ENCODE results near the gene CDKAL1.

DNA sequence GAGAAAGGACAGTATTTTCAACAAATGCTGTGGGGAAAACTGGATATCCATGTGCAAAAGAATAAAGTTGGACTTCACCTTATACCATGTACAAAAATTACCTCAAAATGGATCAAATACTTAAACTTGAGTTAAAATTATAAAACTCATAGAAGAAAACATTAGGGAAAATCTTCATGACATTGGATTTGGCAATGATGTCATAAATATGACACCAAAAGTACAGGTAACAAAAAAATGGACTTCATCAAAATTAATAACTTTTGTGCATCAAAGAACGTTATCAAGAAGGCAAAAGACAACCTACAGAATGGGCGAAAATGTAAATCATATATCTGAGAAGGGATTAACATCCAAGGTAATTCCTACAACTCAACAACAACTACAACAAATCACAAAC is 704.0 kb downstream of the CDKAL1 start:
- TF ChIP-seq, protein P1, sequence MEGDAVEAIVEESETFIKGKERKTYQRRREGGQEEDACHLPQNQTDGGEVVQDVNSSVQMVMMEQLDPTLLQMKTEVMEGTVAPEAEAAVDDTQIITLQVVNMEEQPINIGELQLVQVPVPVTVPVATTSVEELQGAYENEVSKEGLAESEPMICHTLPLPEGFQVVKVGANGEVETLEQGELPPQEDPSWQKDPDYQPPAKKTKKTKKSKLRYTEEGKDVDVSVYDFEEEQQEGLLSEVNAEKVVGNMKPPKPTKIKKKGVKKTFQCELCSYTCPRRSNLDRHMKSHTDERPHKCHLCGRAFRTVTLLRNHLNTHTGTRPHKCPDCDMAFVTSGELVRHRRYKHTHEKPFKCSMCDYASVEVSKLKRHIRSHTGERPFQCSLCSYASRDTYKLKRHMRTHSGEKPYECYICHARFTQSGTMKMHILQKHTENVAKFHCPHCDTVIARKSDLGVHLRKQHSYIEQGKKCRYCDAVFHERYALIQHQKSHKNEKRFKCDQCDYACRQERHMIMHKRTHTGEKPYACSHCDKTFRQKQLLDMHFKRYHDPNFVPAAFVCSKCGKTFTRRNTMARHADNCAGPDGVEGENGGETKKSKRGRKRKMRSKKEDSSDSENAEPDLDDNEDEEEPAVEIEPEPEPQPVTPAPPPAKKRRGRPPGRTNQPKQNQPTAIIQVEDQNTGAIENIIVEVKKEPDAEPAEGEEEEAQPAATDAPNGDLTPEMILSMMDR (IDR thresholded peaks at IDR 0.05) = no peak
- no peak for TF ChIP-seq POLR2A (IDR thresholded peaks at IDR 0.05)
